Mesendoderm (in vitro differentiated cells): Measurements from ENCODE around the gene BMP10.

Experiments used
- DNase-seq: peaks from one replicate; pipeline ENCODE4 v3.0.0; 2013
- H2AK5ac ChIP-seq: 2 replicates; pipeline ENCODE4 v1.6.1; 2013; ENCODE audit warnings: low read length, inconsistent platforms
- H2BK120ac ChIP-seq: 2 replicates; pipeline ENCODE4 v1.6.1; 2013; ENCODE audit warnings: low read depth, mild to moderate bottlenecking, low read length, moderate library complexity, mixed read lengths
- H2BK15ac ChIP-seq: replicated peaks from 2 replicates; pipeline ENCODE4 v1.6.1; 2013; ENCODE audit warnings: low read depth, mild to moderate bottlenecking, moderate library complexity
- H2BK5ac ChIP-seq: 2 replicates; pipeline ENCODE4 v1.6.1; 2013; ENCODE audit warnings: low read length, inconsistent platforms
- H3K18ac ChIP-seq: 2 replicates; pipeline ENCODE4 v1.6.1; 2013; ENCODE audit warnings: mild to moderate bottlenecking, low read length, mixed read lengths
- H3K23ac ChIP-seq: one replicate; pipeline ENCODE4 v1.6.1; 2013; ENCODE audit warnings: low read length
- H3K27ac ChIP-seq: 2 replicates; pipeline ENCODE4 v1.5.1; 2013; ENCODE audit warnings: low read depth, mild to moderate bottlenecking, inconsistent platforms, low read length, moderate library complexity
- H3K27me3 ChIP-seq: 2 replicates; pipeline ENCODE4 v1.6.1; 2013; ENCODE audit warnings: low read length, control low read depth, mild to moderate bottlenecking, inconsistent platforms; ENCODE audit not compliant: insufficient read depth, poor library complexity
- H3K36me3 ChIP-seq: 2 replicates; pipeline ENCODE4 v1.6.1; 2013; ENCODE audit warnings: low read length, inconsistent platforms; ENCODE audit not compliant: control insufficient read depth, insufficient read depth
- H3K4ac ChIP-seq: one replicate; pipeline ENCODE4 v1.6.1; 2013; ENCODE audit warnings: low read depth, mild to moderate bottlenecking, low read length, moderate library complexity
- H3K4me1 ChIP-seq: 2 replicates; pipeline ENCODE4 v1.6.1; 2013; ENCODE audit warnings: low read depth, low read length, inconsistent platforms; ENCODE audit not compliant: control insufficient read depth
- H3K4me2 ChIP-seq: 2 replicates; pipeline ENCODE4 v1.6.1; 2013; ENCODE audit warnings: low read length
- H3K4me3 ChIP-seq: 2 replicates; pipeline ENCODE4 v1.5.1; 2013; ENCODE audit warnings: mild to moderate bottlenecking, low read length
- H3K56ac ChIP-seq: one replicate; pipeline ENCODE4 v1.6.1; 2013; ENCODE audit warnings: low read length
- H3K79me1 ChIP-seq: 2 replicates; pipeline ENCODE4 v1.6.1; 2013; ENCODE audit warnings: low read length, inconsistent platforms
- H3K79me2 ChIP-seq: 2 replicates; pipeline ENCODE4 v1.6.1; 2013; ENCODE audit warnings: mild to moderate bottlenecking, low read length; ENCODE audit not compliant: control insufficient read depth, insufficient read depth
- H3K9ac ChIP-seq: 2 replicates; pipeline ENCODE4 v1.6.1; 2013; ENCODE audit warnings: low read length, inconsistent platforms
- H4K5ac ChIP-seq: one replicate; pipeline ENCODE4 v1.6.1; 2013; ENCODE audit warnings: low read length
- H4K8ac ChIP-seq: one replicate; pipeline ENCODE4 v1.6.1; 2013; ENCODE audit warnings: low read depth, mild to moderate bottlenecking, control low read depth, low read length, moderate library complexity
- WGBS: extraction: QIAGEN DNeasy Blood & Tissue Kit; methylation state at CpG from one replicate; pipeline ENCODE4 v1.1.7; 2013; ENCODE audit warnings: low lambda C conversion rate, missing lambda C conversion rate; ENCODE audit not compliant: insufficient coverage; ENCODE audit errors: extremely low coverage; 5-methylcytosine and 5-hydroxymethylcytosine counted together

The BMP10 gene

GRCh38 chr2:68862889-68863288 is 8.3 kb downstream of the BMP10 start:
- H3K27me3 ChIP-seq: no peaks in the 10 kb centered on the region
- DNase-seq: no peak
- H2BK120ac ChIP-seq: no peak overlapping the region

DNA sequence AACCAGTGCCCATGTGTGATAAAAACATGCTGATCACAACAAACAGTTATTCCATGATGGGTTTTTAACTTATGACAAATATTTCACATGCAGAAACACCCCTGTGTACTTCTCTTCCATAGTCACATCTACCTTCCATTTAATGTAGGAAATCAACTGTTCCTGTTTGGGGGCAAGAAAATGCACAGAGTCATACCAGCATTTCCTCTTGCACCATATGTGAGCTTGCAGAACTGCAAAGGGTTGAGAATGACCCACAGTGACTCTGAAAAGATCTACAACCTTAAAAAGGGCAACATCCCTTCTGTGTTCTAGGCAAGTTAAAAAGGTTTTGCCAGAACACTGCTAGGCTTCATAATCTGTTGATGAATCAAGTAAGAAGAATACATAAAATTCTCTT is 9.9 kb downstream of the BMP10 start:
- Histone ChIP-seq H3K79me1 (no peaks in the 10 kb centered on the region), H2BK15ac (no peak overlapping the region), H3K9ac (no peak overlapping the region), H2AK5ac (no peak overlapping the region), H3K79me2 (no peaks in the 10 kb centered on the region), H4K8ac (no peak overlapping the region), H4K5ac (no peak overlapping the region), H3K4ac (no peak overlapping the region), H3K23ac (no peak overlapping the region), H3K36me3 (no peaks in the 10 kb centered on the region), H3K4me1 (no peaks in the 10 kb centered on the region), H3K4me3 (no peak overlapping the region), H3K18ac (no peak overlapping the region), H3K27ac (no peak overlapping the region), H3K56ac (no peak overlapping the region), H3K4me2 (no peak overlapping the region), H3K27me3 (no peaks in the 10 kb centered on the region), H2BK120ac (no peak overlapping the region), H2BK5ac (no peak overlapping the region)
- DNase-seq: no peak

More at GRCh38 chr2:68862889-68863288, 8.3 kb downstream of the BMP10 start:
- Histone ChIP-seq H3K4me1 (no peaks in the 10 kb centered on the region), H3K4ac (no peak overlapping the region), H3K56ac (no peak overlapping the region), H3K27ac (no peak overlapping the region), H2BK15ac (no peak overlapping the region), H4K5ac (no peak overlapping the region), H3K4me3 (no peak overlapping the region), H2AK5ac (no peak overlapping the region), H4K8ac (no peak overlapping the region), H3K9ac (no peak overlapping the region), H3K4me2 (no peak overlapping the region), H3K18ac (no peak overlapping the region), H2BK5ac (no peak overlapping the region), H3K79me1 (no peaks in the 10 kb centered on the region), H3K79me2 (no peaks in the 10 kb centered on the region), H3K36me3 (no peaks in the 10 kb centered on the region), H3K23ac (no peak overlapping the region)
- WGBS: no CpG with 5 or more reads among the region's 7 CpGs

- Histone ChIP-seq H3K4ac (no peak overlapping the region), H4K5ac (no peak overlapping the region), H3K27me3 (no peaks in the 10 kb centered on the region), H3K23ac (no peak overlapping the region), H2BK120ac (no peak overlapping the region), H3K79me1 (no peaks in the 10 kb centered on the region), H3K4me2 (no peak overlapping the region), H3K18ac (no peak overlapping the region), H3K9ac (no peak overlapping the region), H3K27ac (no peak overlapping the region), H3K4me1 (no peaks in the 10 kb centered on the region), H2AK5ac (no peak overlapping the region), H2BK15ac (no peak overlapping the region), H3K36me3 (no peaks in the 10 kb centered on the region), H3K79me2 (no peaks in the 10 kb centered on the region), H3K56ac (no peak overlapping the region), H4K8ac (no peak overlapping the region), H3K4me3 (no peak overlapping the region), H2BK5ac (no peak overlapping the region)
- no CpG with 5 or more reads among the region's 3 CpGs for WGBS
- no peak for DNase-seq
Observed at GRCh38 chr2:68860111-68860510, 11.1 kb downstream of the BMP10 start.

GRCh38 chr2:68857855-68858456 is 13.2 kb downstream of the BMP10 start:
- H3K4me2 ChIP-seq: no peak overlapping the region
- no peak overlapping the region for H2BK15ac ChIP-seq
- no peaks in the 10 kb centered on the region for H3K79me1 ChIP-seq
- WGBS: no CpG with 5 or more reads among the region's 4 CpGs
- H3K4ac ChIP-seq: no peak overlapping the region
- no peaks in the 10 kb centered on the region for H3K4me1 ChIP-seq
- no peak overlapping the region for H3K9ac ChIP-seq
- H3K27me3 ChIP-seq: no peaks in the 10 kb centered on the region
- H3K23ac ChIP-seq: no peak overlapping the region
- H2BK120ac ChIP-seq: no peak overlapping the region
- no peak overlapping the region for H4K8ac ChIP-seq
- no peak overlapping the region for H4K5ac ChIP-seq
- no peak overlapping the region for H3K27ac ChIP-seq
- H3K4me3 ChIP-seq: no peak overlapping the region
- no peak overlapping the region for H3K18ac ChIP-seq
- no peak overlapping the region for H2BK5ac ChIP-seq
- no peak for DNase-seq
- no peak overlapping the region for H2AK5ac ChIP-seq
- no peaks in the 10 kb centered on the region for H3K36me3 ChIP-seq
- H3K79me2 ChIP-seq: no peaks in the 10 kb centered on the region
- no peak overlapping the region for H3K56ac ChIP-seq

- Histone ChIP-seq H3K56ac (no peak overlapping the region), H3K18ac (no peak overlapping the region), H2BK120ac (no peak overlapping the region), H3K36me3 (no peaks in the 10 kb centered on the region), H2AK5ac (no peak overlapping the region), H3K4me1 (no peaks in the 10 kb centered on the region), H3K79me2 (no peaks in the 10 kb centered on the region), H4K8ac (no peak overlapping the region), H3K4me3 (no peak overlapping the region), H3K27ac (no peak overlapping the region), H3K4ac (no peak overlapping the region), H3K4me2 (no peak overlapping the region), H3K9ac (no peak overlapping the region), H3K79me1 (no peaks in the 10 kb centered on the region), H2BK5ac (no peak overlapping the region), H3K23ac (no peak overlapping the region), H4K5ac (no peak overlapping the region), H3K27me3 (no peaks in the 10 kb centered on the region), H2BK15ac (no peak overlapping the region)
- WGBS: no CpG with 5 or more reads among the region's 3 CpGs
- DNase-seq: no peak
Observed at GRCh38 chr2:68857202-68857845, 13.9 kb downstream of the BMP10 start.

- H2BK5ac ChIP-seq: no peak overlapping the region
- H3K27ac ChIP-seq: no peak overlapping the region
- DNase-seq: no peak
- H3K79me2 ChIP-seq: no peaks in the 10 kb centered on the region
- no peak overlapping the region for H3K4me3 ChIP-seq
- WGBS: no CpG with 5 or more reads among the region's 3 CpGs
- H3K27me3 ChIP-seq: no peaks in the 10 kb centered on the region
- H4K5ac ChIP-seq: no peak overlapping the region
- H2BK15ac ChIP-seq: no peak overlapping the region
- H2AK5ac ChIP-seq: no peak overlapping the region
- H3K18ac ChIP-seq: no peak overlapping the region
- no peak overlapping the region for H3K4me2 ChIP-seq
- H4K8ac ChIP-seq: no peak overlapping the region
- H3K36me3 ChIP-seq: no peaks in the 10 kb centered on the region
- H3K56ac ChIP-seq: no peak overlapping the region
- H3K9ac ChIP-seq: no peak overlapping the region
- H3K79me1 ChIP-seq: no peaks in the 10 kb centered on the region
- no peak overlapping the region for H2BK120ac ChIP-seq
- no peak overlapping the region for H3K23ac ChIP-seq
- H3K4me1 ChIP-seq: peaks cover 2% of the 10 kb centered on the region
- no peak overlapping the region for H3K4ac ChIP-seq
Observed at GRCh38 chr2:68855550-68855949, 15.6 kb downstream of the BMP10 start.
